Sigmoid colon (tissue), 4 donors: Measurements from ENCODE around the gene APAF1.

Experiments
- CTCF ChIP-seq, 4 experiments: fragments of 450-650 bp in 3 of 4; fragments of 200-600 bp in 1 of 4; IDR thresholded peaks; one replicate each; pipeline ENCODE4 v1.5.1; 2016 to 2019; ENCODE audit warnings: antibody characterized with exemption in 4 of 4, mild to moderate bottlenecking in 3 of 4, moderate library complexity in 2 of 4
- POLR2A ChIP-seq, 2 donors: fragments of 450-650 bp; IDR thresholded peaks; one replicate each; pipeline ENCODE4 v1.6.1; 2016; ENCODE audit warnings: antibody characterized with exemption in 2 of 2, mild to moderate bottlenecking in 2 of 2, moderate library complexity in 2 of 2
- POLR2AphosphoS5 ChIP-seq, 4 donors: sonication (generic); formaldehyde crosslinking; IDR thresholded peaks; one replicate each; pipeline ENCODE4 v1.6.1; 2017; ENCODE audit warnings: antibody characterized with exemption in 4 of 4

GRCh38 chr12:98757455-98757854 is 112.4 kb downstream of the APAF1 start:
- TF ChIP-seq POLR2AphosphoS5 (IDR thresholded peaks at IDR 0.05) (no peak), CTCF (IDR thresholded peaks at IDR 0.05) (no peak), POLR2A (IDR thresholded peaks at IDR 0.05) (no peak)
